ENCODE data around the gene JARID2.

GRCh38 chr6:15457121-15457650, 211.3 kb downstream of the JARID2 start:
- TF ChIP-seq, protein P1, sequence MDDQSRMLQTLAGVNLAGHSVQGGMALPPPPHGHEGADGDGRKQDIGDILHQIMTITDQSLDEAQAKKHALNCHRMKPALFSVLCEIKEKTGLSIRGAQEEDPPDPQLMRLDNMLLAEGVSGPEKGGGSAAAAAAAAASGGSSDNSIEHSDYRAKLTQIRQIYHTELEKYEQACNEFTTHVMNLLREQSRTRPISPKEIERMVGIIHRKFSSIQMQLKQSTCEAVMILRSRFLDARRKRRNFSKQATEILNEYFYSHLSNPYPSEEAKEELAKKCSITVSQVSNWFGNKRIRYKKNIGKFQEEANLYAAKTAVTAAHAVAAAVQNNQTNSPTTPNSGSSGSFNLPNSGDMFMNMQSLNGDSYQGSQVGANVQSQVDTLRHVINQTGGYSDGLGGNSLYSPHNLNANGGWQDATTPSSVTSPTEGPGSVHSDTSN (IDR thresholded peaks at IDR 0.05; ENCODE audit: insufficient replicate concordance, low read depth, low read length) = no peak
- no peak for TF ChIP-seq EZH2 (IDR thresholded peaks at IDR 0.05; ENCODE audit: borderline replicate concordance, control insufficient read depth, low read depth, low read length)
- no peak for TF ChIP-seq TCF12 (IDR thresholded peaks at IDR 0.05; ENCODE audit: low read depth, low read length)
